Skeletal muscle cell (primary cell): ENCODE results near the gene SFXN5.
A peak's percentile ranks its signal among the peaks of the same experiment; 100 is the strongest.

Experiments used
- DNase-seq: peaks from one replicate; pipeline ENCODE4 v3.0.0-alpha.2; 2010; ENCODE audit warnings: low read depth
- H3K4me3 ChIP-seq: 2 replicates; pipeline ENCODE4 v1.5.1; 2011; ENCODE audit warnings: low read depth, mild to moderate bottlenecking, control low read depth, low read length, moderate library complexity

SFXN5 gene

DNA sequence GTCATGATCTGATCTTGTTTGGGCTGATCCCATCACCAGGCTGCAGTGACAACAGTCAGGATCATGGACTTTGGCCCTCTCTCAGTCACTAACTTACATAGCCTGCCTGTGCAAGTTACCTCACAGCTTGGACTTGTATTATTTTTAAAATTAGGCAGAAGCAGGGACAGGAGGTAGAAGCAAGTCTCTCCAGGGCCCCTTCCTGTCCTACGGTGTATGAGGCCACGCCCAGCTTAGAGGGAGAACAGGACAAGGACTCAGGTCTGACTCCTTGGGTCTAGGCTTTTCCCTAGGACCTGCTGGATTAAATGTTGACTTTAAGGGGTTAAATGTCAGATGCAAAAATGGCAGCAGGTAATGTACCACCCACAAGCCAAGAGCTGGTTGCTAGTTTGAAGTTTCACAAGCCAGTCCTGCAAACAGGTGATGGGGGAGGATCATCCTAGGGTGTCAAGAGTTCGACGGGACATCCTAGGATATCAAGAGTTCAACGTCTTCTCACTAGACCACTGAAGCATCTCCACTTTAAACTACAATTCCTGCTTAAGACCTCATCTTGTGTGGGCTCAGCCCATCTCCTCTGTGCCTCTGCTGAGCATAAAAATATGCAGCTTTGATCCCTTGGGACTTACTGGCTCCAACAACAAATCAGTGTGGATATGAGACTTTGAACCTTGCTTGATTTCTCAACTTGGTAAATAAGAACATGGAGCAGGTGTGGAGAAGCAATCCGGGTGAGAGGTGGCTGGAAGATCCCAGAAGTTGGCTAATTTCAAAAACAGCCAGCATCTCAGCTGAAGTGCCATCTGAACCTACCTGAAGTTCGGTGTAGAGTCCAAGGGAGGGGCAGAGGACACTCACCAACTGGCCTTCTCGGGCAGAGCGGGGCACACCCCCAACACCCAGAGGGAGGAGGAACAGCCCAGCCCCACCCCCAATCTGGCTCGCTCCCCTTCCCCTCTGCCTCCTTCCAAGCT lies 39.5 kb downstream of the SFXN5 start:
- no peak overlapping the region for H3K4me3 ChIP-seq
- no peak for DNase-seq

DNA sequence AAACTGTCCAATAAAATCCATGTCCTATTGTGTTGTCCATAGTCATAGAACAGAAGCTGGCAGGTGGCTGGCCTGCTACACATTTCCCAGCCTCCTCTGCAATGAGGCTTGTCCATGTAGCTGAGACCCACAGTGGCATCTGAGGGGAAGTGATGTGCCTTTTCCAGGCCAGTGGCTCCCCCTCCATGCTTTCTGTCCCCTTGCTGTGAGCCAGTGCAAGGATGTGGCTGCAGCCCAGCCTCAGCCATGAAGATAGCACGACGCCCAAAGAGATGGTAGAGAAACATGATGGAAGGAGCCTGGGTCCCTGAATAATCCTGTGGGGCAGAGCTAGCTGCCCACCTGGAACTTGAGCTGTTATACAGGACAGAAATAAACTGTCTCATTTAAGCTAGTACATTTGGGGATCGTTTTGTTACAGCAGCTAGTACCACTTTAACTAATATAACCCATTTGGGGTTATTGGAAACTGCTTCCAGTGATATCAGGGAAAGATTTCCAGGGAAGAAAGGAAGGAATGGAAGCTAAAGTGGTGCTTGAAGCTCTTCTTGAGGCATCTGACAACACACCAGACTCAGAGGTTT lies 40.3 kb downstream of the SFXN5 start:
- H3K4me3 ChIP-seq: no peak overlapping the region
- no peak for DNase-seq

DNA sequence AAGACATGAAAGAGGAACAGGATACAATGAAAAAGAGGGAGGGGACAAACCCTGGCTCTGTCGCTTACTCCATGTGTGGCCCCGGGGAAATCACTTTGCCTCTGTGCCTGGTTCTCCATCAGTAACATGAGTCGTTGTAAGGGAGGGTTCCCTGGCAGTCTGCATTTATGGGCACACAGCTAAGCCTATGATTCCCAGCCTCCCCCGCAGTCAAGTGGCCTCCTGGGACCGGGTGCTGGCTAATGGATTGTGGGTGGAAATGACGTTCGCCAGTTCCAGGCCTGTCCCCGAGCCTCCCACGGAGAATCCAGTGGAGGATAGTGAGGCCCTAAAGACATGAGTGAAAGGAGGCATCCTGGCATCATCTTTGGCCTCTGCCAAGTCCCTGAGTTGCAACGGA lies 42.7 kb downstream of the SFXN5 start:
- no peak overlapping the region for H3K4me3 ChIP-seq
- peak; percentile 32 for DNase-seq

DNA sequence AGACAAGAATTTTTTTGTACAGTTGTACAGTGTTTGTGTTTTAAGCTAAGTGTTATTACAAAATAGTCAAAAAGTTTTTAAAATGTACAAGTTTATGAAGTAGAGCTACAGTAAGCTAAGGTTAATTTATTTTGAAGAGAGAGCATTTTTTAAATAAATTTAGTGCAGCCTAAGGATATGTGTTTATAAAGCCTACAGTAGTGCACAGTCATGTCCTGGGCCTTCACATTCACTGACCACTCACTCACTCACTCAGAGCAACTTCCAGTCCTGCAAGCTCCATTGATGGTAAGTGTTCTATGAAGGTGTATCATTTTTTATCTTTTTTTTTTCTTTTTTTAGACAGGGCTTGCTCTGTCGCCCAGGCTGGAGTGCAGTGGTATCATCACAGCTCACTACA lies 44.2 kb downstream of the SFXN5 start:
- H3K4me3 ChIP-seq: no peak overlapping the region
- DNase-seq: no peak

DNA sequence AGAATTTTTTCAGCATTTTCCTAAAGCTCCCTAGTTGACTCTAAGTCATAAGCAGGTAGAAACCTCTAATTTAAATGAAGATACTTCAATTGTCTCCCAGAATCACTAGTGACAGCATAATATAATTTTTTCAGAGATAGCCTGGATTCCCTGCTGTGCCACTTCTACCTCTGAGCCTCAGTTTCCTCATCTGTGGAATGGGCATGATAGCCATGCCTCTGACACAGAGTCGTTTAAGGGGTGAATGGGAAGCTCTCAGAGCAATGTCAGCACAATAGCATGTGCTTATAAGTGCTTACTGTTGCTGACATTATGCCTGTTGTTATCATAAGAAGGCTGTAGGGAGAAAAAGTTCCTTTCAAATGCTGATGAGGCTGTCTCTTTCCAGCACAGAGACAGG lies 48.0 kb downstream of the SFXN5 start:
- DNase-seq: no peak
- H3K4me3 ChIP-seq: no peak overlapping the region

DNA sequence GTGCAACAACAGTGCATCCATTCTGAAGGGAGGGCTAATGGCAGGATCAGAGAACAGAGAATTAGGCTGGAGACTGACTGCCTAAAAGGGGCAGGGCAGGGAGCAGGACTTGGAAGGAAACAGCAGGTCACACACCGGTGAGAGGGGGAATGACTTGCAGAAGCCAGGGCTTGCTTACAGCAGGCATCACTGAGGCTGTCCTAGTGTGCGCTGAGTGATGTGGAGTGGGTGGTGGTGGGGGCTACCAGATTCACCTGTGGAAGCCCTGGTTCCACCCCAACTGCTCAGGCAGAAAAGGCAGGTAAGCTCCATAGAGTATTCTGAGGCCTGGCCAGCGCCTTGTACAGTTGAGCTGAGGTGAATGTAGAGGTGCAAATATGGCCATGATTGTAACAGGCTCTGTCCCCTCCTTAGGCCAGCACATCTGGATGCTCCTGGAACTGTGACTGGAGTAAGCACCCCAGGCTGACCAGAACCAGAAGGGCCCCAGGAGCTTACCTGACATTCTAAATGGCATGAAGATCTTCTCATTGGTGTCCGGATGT lies 49.4 kb downstream of the SFXN5 start:
- DNase-seq: no peak

DNA sequence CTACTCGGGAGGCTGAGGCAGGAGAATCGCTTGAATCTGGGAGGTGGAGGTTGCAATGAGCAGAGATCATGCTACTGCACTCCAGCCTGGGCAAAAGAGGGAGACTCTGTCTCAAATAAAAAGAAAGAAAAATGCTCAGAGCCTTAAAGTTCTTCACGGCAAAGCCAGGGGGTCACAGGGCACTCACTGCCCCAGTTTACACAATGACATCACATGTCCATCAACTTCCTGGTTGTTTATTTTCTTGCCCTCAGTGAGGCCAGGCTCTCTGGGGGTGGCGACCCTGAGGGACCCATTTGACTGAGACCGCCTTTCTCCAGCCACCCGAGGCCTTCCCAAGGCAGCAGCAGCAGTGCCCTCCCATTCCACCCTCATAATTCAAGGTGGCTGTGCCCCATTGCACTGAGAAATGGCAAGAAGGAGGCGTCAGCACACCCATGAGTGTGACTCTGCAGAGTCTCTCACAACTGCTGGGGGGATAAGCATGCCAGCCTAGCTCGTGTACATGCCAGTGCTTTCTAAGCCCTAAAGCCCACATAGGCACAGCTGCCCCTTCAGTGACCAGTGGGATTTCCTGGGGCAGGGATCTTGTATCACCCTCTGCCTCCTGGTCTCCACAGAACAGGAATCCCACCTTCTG lies 50.0 kb downstream of the SFXN5 start:
- DNase-seq: no peak
- no peak overlapping the region for H3K4me3 ChIP-seq

More for the DNA sequence above, 49.4 kb downstream of the SFXN5 start:
- H3K4me3 ChIP-seq: no peak overlapping the region

DNA sequence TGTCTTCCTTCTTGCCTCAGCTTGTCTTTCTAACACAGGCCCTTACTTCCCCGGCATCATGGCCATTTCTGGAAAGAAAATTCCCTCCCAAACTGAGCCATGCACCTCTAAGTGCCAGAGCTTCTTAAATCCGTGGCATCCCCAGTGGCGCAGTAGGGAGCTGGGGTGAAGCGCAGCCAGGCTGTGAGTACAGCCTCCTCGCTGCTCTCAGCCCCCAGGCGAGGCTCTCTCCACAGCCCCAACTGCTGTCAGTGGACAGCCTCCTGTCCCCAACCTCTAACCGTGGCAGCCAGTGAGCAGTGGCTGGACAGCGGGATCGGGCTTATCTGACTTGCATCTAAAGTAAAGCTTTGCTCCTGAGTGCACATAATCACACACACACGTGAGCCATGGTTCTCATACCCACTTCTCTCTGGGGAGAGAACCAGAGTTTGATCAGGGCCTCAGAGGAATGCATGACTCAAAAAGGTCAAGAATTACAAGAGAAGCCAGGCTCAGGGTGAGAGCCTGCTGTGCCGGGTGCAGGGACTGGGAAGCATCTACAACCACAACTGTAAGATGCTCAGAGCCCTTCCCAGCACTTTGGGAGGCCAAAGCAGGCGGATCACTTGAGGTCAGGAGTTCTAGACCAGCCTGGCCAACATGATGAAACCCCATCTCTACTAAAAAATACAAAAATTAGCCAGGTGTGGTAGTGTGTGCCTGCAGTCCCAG lies 50.7 kb downstream of the SFXN5 start:
- H3K4me3 ChIP-seq: no peak overlapping the region
- DNase-seq: peak; percentile 71

DNA sequence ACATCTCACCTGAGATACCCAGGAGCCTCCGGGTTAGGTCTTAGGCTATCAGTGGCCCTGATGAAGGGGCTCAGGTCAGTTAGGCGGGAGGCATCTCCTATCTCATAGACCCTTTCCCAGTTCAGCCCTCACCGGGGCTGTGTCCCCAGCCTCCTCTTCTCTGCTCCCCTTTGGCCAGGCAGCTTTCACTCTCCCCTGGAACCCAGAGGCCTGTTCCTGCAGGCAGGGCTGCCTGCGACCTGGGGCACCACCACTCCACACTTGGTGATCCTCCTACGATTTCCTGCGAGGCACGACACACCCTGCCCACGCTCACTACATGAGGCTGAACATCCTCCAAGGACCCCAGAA lies 51.2 kb downstream of the SFXN5 start:
- H3K4me3 ChIP-seq: no peak overlapping the region
- no peak for DNase-seq

DNA sequence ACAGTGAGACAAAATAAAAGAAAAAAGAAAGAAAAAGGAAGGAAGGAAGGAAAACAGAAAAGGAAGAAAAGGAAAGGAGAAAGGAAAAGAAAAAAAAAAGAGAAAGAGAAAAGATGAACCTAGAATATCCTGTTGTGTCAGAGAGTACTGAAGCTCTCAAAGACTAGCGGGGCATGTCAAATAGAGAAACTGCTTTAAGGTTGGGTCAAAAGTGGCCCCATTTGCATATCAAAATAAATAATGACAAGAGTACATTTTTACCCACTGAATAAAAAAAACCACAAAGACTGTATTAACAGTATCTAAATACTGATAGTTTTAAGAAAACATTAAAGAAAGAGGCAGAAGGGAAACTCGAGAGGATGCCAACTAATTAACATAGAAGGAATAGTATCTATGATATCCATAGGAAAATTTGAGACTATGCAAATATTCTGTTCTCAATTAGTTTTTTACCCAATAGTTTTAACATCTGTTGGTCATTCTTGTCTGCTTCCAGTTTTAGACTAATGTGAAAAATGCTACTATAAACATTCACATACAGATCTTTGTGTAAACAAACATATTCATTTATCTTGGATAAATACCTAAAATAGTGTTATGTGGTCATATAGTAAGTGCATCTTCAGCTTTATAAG lies 53.2 kb downstream of the SFXN5 start:
- DNase-seq: no peak
- H3K4me3 ChIP-seq: no peak overlapping the region

DNA sequence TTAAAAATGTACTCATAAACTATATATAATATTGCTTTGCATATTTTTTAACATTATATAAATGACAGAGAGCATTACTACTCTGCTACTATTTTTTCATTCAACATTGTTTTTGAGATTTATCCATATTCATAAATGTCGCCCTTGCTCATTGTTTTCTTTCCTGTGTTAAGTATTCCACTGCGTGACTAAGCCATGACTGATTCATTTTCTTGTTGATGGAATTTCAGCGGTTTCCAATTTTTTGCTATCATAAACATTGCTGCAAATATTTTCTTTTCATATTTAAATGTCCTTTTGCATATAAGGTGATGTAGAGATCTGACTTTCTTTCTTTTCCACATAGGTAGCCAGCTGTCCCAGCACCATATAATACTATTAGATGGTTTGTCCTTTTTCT lies 57.6 kb downstream of the SFXN5 start:
- H3K4me3 ChIP-seq: no peak overlapping the region
- DNase-seq: no peak

DNA sequence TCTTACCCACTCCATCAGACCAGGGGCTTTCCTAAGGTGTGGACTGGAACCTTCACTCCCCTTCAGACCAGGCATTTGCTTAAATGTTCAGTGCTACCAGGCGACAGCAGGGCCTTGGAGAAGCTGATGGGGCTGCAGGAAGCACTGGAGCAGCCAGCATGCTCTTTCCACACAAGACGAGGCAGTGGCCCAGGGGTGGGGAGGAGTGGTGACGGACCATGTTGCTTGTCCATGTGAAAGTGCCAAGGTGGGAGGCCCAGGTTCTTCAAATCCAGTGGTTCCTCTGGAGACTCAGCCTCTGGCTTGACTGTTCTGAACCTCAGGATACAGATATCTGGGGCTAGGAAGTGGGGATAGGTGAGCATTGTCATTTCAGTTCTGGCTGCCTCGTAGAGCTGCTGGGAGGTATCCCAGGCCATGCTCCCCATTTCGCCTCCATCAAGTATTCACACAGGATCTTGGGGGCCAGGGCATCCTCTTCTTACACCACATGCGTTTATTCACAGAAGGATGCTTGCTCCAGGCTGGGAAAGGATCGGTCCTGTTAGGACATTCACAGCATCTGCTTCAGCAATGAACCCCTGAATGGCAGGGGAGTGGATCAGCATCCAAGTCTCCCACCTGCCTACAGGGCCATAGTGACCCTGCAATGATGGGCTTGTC lies 62.2 kb downstream of the SFXN5 start:
- no peak for DNase-seq
- H3K4me3 ChIP-seq: no peak overlapping the region

DNA sequence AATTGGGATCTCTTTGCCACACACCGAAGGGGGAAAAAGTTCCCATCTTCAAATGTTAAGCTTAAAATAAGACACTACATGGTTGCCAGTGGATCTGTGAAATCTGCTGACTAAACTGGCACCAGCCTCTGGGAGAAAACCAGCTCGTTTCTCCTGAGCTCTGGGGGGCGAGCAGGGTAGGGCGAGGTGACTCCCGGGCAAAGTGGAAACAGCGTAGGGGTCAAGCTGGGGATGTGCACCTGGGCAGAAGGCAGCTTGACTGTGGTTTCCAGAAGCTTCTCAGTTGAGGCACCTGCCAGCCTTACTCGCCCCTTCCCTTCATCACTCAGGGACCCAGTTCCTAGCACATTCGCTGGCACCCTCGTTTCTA lies 62.8 kb downstream of the SFXN5 start:
- H3K4me3 ChIP-seq: no peak overlapping the region
- no peak for DNase-seq

DNA sequence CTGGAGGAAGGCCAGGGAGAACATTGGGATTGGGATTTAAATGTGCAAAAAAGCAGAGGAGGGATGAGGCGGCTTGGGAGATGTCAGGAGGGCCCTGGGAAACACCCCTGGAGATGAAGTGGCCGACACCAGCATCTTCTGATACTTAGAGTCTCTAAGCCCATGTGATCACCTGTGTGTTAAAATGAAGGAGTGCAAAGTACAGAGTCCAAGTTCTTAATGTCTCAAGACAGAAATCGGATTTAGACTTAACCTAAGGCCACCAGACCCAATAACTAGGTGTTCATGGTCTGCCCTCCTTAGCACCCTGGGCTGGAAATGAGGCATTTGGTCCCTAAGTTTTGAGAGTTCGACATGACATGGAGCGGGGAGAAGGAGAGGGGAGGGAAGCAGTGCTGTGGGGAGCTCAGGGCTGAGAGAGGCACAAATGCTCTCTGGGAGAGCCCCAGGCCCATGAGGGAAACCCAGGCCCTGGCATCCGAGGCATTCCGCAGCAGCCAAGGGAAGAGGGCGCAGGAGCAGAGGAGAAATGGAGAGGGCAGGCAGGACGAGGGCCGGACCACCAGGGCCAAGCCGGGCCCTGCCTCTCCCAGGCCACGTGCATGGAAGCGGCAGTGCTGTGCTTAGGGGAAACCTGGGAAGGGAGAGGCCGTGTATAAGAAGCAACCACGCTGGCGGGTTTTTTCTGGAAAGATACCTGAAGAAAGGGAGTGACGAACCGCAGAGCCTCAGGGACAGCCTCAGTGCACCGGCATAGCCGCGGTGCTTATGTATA lies 63.3 kb downstream of the SFXN5 start:
- DNase-seq: no peak
- H3K4me3 ChIP-seq: no peak overlapping the region

DNA sequence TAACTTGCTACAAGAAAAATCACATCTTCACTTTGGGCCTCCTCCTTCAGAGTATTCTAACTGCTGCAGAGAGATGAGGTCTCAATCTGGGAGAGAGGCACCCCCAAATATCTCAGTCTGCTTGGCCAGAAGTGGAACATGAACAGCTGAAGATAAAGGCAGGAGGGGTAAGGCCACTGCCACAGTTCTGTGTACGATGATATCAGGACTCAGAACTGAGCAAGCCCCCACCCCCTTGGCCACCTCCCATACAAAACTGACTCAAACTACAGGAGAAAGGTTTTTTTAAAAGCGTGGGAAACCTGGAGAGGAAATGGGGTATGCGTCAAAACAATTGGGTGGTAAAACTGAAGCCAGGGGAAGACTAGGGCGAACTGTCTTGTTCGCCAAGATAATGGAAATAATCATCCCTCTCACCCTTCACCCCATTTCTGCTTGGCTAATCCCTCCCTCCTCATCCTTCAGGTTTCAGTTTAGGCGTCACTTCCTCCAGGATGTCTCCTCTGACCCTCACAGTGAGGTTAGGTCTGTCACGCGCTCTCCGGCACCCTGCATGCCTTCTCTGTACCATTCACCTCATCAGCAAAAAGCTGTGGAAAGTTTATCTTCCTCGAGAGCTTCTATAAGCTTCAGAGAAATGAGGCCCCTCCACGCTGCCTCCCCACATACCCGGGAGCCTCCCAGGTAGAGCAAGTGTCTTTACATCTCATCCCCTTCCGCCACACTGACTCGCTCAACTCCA lies 64.4 kb downstream of the SFXN5 start:
- no peak for DNase-seq
- no peak overlapping the region for H3K4me3 ChIP-seq

DNA sequence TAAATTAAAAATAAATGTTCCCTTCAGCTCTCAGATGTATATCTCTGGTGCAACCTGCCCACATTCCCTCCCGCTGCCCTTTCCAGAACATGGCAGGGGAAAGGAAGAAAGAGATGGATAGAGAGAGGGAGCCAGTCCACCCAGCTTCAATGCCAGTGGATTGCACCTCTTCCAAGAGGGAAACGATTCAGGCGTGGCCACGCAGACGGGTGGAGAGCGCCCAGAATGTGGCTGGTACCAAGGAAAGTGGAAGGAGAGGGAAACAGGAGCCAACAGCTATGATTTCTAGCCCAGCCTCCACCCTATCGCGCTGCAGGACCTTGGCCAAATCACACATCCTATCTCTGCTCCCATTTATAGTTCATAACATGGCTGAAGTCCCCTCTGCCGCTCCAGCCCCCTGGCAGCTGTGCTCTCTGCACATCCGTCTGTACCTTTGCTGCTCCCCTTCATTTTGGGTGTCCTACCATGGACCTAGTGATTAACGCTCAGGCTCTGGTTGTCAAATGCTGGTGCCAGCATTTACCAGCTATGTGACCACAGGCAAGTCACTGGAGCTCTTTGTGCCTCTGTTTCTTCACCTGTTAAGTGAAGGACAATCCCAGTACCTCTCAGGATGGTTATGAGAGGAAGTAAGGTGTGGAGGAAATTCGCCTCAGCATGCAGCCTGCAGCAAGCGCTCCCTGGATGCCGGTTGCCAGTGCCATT lies 66.5 kb downstream of the SFXN5 start:
- no peak overlapping the region for H3K4me3 ChIP-seq
- no peak for DNase-seq

DNA sequence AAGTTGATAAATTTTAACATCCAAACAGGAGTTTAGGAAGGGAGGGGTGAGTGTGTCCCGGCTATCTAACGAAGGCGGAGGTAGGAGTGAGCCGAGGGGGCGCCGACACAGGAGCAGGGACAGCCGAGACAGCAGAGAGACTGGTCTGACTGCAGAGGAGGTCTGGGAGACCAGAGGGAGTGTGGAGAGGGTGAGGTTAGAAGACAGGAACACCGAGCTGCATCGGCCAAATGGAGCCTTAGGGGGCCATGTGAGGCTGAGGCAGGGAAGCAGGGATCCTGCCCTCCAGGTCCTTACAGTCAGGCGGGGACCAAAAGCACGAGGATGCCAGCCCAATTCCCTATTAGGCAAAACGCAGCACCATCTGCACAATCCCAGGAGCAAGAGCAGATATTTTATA lies 67.0 kb downstream of the SFXN5 start:
- no peak for DNase-seq
- H3K4me3 ChIP-seq: no peak overlapping the region
